ENCODE results near the gene HTR3A. TPM values are rescaled to one million over a fixed set of nuclear protein-coding genes. Genes with fewer than 3 reads are reported as not detected.

HTR3A gene
- total RNA-seq, 1 donor from 2014 or later: 14.5 TPM

GRCh38 chr11:114011443-114011842 lies 36.5 kb downstream of the HTR3A start:
- no peak overlapping the region for H3K4me3 Mint-ChIP-seq (ENCODE audit: unreplicated experiment)
- no peak overlapping the region for H3K27ac Mint-ChIP-seq (ENCODE audit: unreplicated experiment)
- TF ChIP-seq, protein P1, sequence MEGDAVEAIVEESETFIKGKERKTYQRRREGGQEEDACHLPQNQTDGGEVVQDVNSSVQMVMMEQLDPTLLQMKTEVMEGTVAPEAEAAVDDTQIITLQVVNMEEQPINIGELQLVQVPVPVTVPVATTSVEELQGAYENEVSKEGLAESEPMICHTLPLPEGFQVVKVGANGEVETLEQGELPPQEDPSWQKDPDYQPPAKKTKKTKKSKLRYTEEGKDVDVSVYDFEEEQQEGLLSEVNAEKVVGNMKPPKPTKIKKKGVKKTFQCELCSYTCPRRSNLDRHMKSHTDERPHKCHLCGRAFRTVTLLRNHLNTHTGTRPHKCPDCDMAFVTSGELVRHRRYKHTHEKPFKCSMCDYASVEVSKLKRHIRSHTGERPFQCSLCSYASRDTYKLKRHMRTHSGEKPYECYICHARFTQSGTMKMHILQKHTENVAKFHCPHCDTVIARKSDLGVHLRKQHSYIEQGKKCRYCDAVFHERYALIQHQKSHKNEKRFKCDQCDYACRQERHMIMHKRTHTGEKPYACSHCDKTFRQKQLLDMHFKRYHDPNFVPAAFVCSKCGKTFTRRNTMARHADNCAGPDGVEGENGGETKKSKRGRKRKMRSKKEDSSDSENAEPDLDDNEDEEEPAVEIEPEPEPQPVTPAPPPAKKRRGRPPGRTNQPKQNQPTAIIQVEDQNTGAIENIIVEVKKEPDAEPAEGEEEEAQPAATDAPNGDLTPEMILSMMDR (IDR thresholded peaks at IDR 0.05; ENCODE audit: partially characterized antibody, unreplicated experiment): no peak
- peaks cover 4% of the 10 kb centered on the region for H3K27me3 Mint-ChIP-seq (ENCODE audit: unreplicated experiment)
- no peaks in the 10 kb centered on the region for H3K36me3 Mint-ChIP-seq (ENCODE audit: unreplicated experiment)
- no peaks in the 10 kb centered on the region for H3K4me1 Mint-ChIP-seq (ENCODE audit: low read depth, unreplicated experiment)
- peaks cover 1% of the 10 kb centered on the region for H3K9me3 Mint-ChIP-seq (ENCODE audit: unreplicated experiment)
- no peak for DNase-seq

GRCh38 chr11:114015117-114015516 lies 40.2 kb downstream of the HTR3A start:
- H3K27ac Mint-ChIP-seq (ENCODE audit: unreplicated experiment): no peak overlapping the region

GRCh38 chr11:114016986-114017385 lies 42.1 kb downstream of the HTR3A start:
- Mint-ChIP-seq H3K4me3 (ENCODE audit: unreplicated experiment) (no peak overlapping the region), H3K9me3 (ENCODE audit: unreplicated experiment) (peaks cover 1% of the 10 kb centered on the region), H3K27ac (ENCODE audit: unreplicated experiment) (no peak overlapping the region), H3K36me3 (ENCODE audit: unreplicated experiment) (no peaks in the 10 kb centered on the region), H3K4me1 (ENCODE audit: low read depth, unreplicated experiment) (no peaks in the 10 kb centered on the region), H3K27me3 (ENCODE audit: unreplicated experiment) (no peaks in the 10 kb centered on the region)
- no peak for DNase-seq
- TF ChIP-seq, protein P1 (IDR thresholded peaks at IDR 0.05; ENCODE audit: partially characterized antibody, unreplicated experiment): no peak

More at GRCh38 chr11:114015117-114015516, 40.2 kb downstream of the HTR3A start:
- no peak for DNase-seq
- peaks cover 1% of the 10 kb centered on the region for H3K9me3 Mint-ChIP-seq (ENCODE audit: unreplicated experiment)
- H3K27me3 Mint-ChIP-seq (ENCODE audit: unreplicated experiment): no peaks in the 10 kb centered on the region
- no peak overlapping the region for H3K4me3 Mint-ChIP-seq (ENCODE audit: unreplicated experiment)
- TF ChIP-seq, protein P1 (IDR thresholded peaks at IDR 0.05; ENCODE audit: partially characterized antibody, unreplicated experiment): no peak
- no peaks in the 10 kb centered on the region for H3K4me1 Mint-ChIP-seq (ENCODE audit: low read depth, unreplicated experiment)
- H3K36me3 Mint-ChIP-seq (ENCODE audit: unreplicated experiment): no peaks in the 10 kb centered on the region

DNA sequence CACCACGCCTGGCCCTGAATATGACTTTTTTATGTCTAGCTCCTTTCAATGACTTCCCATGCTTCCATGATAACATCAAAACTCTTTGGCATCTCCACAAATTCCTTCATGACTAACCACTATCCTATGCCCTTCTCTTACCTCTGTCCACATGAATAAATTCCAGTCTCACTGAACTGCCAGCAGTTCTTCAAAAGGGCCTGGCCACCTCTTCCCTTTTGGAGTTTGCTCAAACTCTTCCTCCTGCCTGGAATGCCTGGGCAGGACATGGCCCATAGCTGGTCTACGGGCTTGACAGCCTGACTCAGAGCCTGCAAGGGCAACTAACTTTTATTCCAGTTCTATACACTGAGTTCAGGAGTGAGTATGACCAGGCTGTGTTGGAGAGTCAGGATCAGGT lies 42.8 kb downstream of the HTR3A start:
- H3K36me3 Mint-ChIP-seq (ENCODE audit: unreplicated experiment): no peaks in the 10 kb centered on the region
- H3K4me1 Mint-ChIP-seq (ENCODE audit: low read depth, unreplicated experiment): no peaks in the 10 kb centered on the region
- TF ChIP-seq, protein P1 (IDR thresholded peaks at IDR 0.05; ENCODE audit: partially characterized antibody, unreplicated experiment): no peak
- H3K27ac Mint-ChIP-seq (ENCODE audit: unreplicated experiment): no peak overlapping the region
- peaks cover 1% of the 10 kb centered on the region for H3K9me3 Mint-ChIP-seq (ENCODE audit: unreplicated experiment)
- no peak for DNase-seq
- no peak overlapping the region for H3K4me3 Mint-ChIP-seq (ENCODE audit: unreplicated experiment)
- H3K27me3 Mint-ChIP-seq (ENCODE audit: unreplicated experiment): no peaks in the 10 kb centered on the region

- H3K9me3 Mint-ChIP-seq (ENCODE audit: unreplicated experiment): peaks cover 1% of the 10 kb centered on the region
- no peak overlapping the region for H3K27ac Mint-ChIP-seq (ENCODE audit: unreplicated experiment)
- H3K36me3 Mint-ChIP-seq (ENCODE audit: unreplicated experiment): no peaks in the 10 kb centered on the region
- no peaks in the 10 kb centered on the region for H3K4me1 Mint-ChIP-seq (ENCODE audit: low read depth, unreplicated experiment)
- H3K4me3 Mint-ChIP-seq (ENCODE audit: unreplicated experiment): no peak overlapping the region
- no peaks in the 10 kb centered on the region for H3K27me3 Mint-ChIP-seq (ENCODE audit: unreplicated experiment)
- DNase-seq: no peak
- TF ChIP-seq, protein P1 (IDR thresholded peaks at IDR 0.05; ENCODE audit: partially characterized antibody, unreplicated experiment): no peak
Observed at GRCh38 chr11:114019046-114019445, 44.1 kb downstream of the HTR3A start.
